SKM-1 (cell line): ENCODE results near the gene MAB21L4.

Experiments
- DNase-seq: peaks from one replicate; lab custom pipeline; 2025; ENCODE audit not compliant: unreplicated experiment; lab: John Stamatoyannopoulos, UW

MAB21L4 gene

GRCh38 chr2:240913810-240914644, 18.1 kb upstream of the MAB21L4 start:
- peak; percentile 23 for DNase-seq

- DNase-seq, result no peak
These were observed 17.2 kb upstream of the MAB21L4 start for GRCh38 chr2:240912878-240913809.

GRCh38 chr2:240911641-240912265, 15.8 kb upstream of the MAB21L4 start:
- DNase-seq, result no peak

GRCh38 chr2:240909216-240909974, 13.4 kb upstream of the MAB21L4 start:
- DNase-seq, result no peak

- no peak for DNase-seq
These were observed 11.1 kb upstream of the MAB21L4 start for GRCh38 chr2:240906911-240907590.

GRCh38 chr2:240906141-240906910, 10.4 kb upstream of the MAB21L4 start, which contains the start of gene CROCC2:
Gene CROCC2, plus strand, starts transcription at chr2:240906336. Its CDS starts 178 bp downstream, at chr2:240906514.
- no peak for DNase-seq

GRCh38 chr2:240905176-240905781, 9.3 kb upstream of the MAB21L4 start:
- DNase-seq, result no peak

GRCh38 chr2:240904216-240905175, 8.5 kb upstream of the MAB21L4 start:
- DNase-seq, result no peak

GRCh38 chr2:240903191-240904060, 7.5 kb upstream of the MAB21L4 start:
- no peak for DNase-seq

GRCh38 chr2:240902615-240903041, 6.7 kb upstream of the MAB21L4 start:
- no peak for DNase-seq

GRCh38 chr2:240901986-240902614, 6.1 kb upstream of the MAB21L4 start:
- no peak for DNase-seq

- DNase-seq, result no peak
These were observed 4.3 kb upstream of the MAB21L4 start for GRCh38 chr2:240900141-240900860.

- no peak for DNase-seq
These were observed 3.5 kb upstream of the MAB21L4 start for GRCh38 chr2:240899468-240899865.

- DNase-seq, result no peak
These were observed 2.9 kb upstream of the MAB21L4 start for GRCh38 chr2:240898731-240899467.
